GM12878 (cell line): ENCODE results near the gene PPHLN1. TPM values are rescaled to one million over a fixed set of nuclear protein-coding genes. Genes with fewer than 3 reads are reported as not detected.

Source experiments
- BMI1 ChIP-seq: fragments of 450-650 bp; IDR thresholded peaks from 2 replicates; pipeline ENCODE4 v1.6.1; 2016; ENCODE audit warnings: mild to moderate bottlenecking, moderate library complexity, borderline replicate concordance
- CHD2 ChIP-seq: IDR thresholded peaks from 2 replicates; pipeline ENCODE4 v1.6.1; 2011; ENCODE audit warnings: low read depth, low read length, improper control_type of control experiment, borderline replicate concordance
- FOXK2 ChIP-seq: fragments of 450-650 bp; IDR thresholded peaks from 2 replicates; pipeline ENCODE4 v1.6.1; 2017; ENCODE audit warnings: mild to moderate bottlenecking, moderate library complexity
- FOXM1 ChIP-seq: IDR thresholded peaks from 2 replicates; pipeline ENCODE4 v1.6.1; 2012; ENCODE audit warnings: low read depth, mild to moderate bottlenecking, inconsistent platforms, low read length, moderate library complexity
- RELA ChIP-seq: fragments of 450-650 bp; IDR thresholded peaks from 2 replicates; pipeline ENCODE4 v1.8.0; 2014; ENCODE audit warnings: borderline replicate concordance; ENCODE audit not compliant: partially characterized antibody
- SIX5 ChIP-seq: IDR thresholded peaks from 2 replicates; pipeline ENCODE4 v1.6.1; 2011; ENCODE audit warnings: mild to moderate bottlenecking, low read depth, low read length, moderate library complexity; ENCODE audit not compliant: severe bottlenecking
- SMC3 ChIP-seq: IDR thresholded peaks from 2 replicates; pipeline ENCODE4 v1.6.1; 2011; ENCODE audit warnings: low read length, improper control_type of control experiment, borderline replicate concordance
- polyA plus RNA-seq, 11 experiments: library from polyadenylated mRNA; depleted of rRNA in 4 of 11; unstranded in 6 of 11; stranded (reverse) in 5 of 11; fragments of >200 nt; fragmentation: Nextera tagmentation in 4 of 11; fragmentation: Illumina TruSeq in 1 of 11; extraction: Ambion mirVana in 4 of 11; extraction: Trizol in 1 of 11; gene quantifications; 1 replicate in 1 of 11; 2 replicates in 10 of 11; pipeline versions ENCODE4 v1.2.1 to v1.2.3, GENCODE V29; 2011 to 2016; ENCODE audit warnings: inconsistent platforms in 2 of 11, missing spikeins in 2 of 11, low read depth in 1 of 11
- total RNA-seq, 4 experiments: library from RNA; depleted of rRNA in 3 of 4; stranded (reverse); fragments of >200 nt in 3 of 4; fragmentation: Illumina TruSeq in 1 of 4; extraction: Trizol in 1 of 4; gene quantifications; 2 replicates each; pipeline versions ENCODE4 v1.2.1 to v1.2.3, GENCODE V29; 2013 to 2021
- TF ChIP-seq, protein P1 (sequence below): fragments of 450-650 bp; IDR thresholded peaks from 2 replicates; pipeline ENCODE4 v1.6.1; 2017; ENCODE audit warnings: mild to moderate bottlenecking, moderate library complexity

The PPHLN1 gene
- total and polyA plus RNA-seq, 10 of the 15 experiments (the other 5 are each of a cell fraction or from before 2014, with no cell fraction given): 73.6 to 117 (median 92.1) TPM

DNA sequence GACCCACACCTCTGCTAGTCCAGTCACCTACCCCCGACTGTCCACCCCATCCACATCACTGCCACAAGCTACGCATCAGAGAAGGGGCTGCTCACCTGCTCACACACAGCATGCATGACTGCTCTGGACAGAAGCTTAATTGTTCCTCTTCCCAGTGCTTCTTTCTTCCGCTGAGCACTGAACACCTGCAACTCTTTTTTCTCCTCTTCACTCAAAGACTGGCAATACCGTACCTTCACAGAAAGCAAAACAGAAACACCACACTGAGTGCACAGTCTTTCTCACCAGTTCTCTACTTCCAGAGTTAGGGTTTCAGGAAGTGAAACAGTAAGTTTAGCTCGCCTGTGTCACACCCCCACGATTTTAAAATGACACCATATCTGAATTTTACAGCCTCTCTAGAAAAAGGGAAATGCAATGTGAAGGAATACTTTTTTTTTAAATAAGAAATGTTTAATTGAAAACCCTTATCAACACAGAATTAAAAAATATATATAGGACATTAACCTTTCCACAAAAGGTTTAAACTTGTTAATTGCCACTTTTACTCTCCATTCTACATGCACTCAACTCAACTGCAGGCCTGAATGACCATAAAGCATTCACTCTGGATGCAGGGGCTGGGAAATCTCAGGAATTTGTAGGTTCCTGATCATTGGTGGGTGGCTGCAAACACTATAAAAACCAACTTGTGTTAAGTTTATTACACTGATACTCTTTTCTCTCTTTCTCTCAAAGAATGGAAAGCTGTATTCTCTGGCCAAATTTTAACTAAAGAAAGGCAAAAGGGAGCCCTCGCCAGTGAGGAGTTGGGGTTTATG, 143.6 kb downstream of the PPHLN1 start (continued):
- no peak for TF ChIP-seq SMC3
- 0 out of 2 replicates have a peak, but pooled peaks have one; percentile 53 for TF ChIP-seq FOXK2
- TF ChIP-seq SIX5: peak; percentile 5
- no peak for TF ChIP-seq RELA
- no peak for TF ChIP-seq FOXM1
- TF ChIP-seq BMI1: no peak
- TF ChIP-seq CHD2: 0 out of 2 replicates have a peak, but pooled peaks have one; percentile 48
- TF ChIP-seq, protein P1, sequence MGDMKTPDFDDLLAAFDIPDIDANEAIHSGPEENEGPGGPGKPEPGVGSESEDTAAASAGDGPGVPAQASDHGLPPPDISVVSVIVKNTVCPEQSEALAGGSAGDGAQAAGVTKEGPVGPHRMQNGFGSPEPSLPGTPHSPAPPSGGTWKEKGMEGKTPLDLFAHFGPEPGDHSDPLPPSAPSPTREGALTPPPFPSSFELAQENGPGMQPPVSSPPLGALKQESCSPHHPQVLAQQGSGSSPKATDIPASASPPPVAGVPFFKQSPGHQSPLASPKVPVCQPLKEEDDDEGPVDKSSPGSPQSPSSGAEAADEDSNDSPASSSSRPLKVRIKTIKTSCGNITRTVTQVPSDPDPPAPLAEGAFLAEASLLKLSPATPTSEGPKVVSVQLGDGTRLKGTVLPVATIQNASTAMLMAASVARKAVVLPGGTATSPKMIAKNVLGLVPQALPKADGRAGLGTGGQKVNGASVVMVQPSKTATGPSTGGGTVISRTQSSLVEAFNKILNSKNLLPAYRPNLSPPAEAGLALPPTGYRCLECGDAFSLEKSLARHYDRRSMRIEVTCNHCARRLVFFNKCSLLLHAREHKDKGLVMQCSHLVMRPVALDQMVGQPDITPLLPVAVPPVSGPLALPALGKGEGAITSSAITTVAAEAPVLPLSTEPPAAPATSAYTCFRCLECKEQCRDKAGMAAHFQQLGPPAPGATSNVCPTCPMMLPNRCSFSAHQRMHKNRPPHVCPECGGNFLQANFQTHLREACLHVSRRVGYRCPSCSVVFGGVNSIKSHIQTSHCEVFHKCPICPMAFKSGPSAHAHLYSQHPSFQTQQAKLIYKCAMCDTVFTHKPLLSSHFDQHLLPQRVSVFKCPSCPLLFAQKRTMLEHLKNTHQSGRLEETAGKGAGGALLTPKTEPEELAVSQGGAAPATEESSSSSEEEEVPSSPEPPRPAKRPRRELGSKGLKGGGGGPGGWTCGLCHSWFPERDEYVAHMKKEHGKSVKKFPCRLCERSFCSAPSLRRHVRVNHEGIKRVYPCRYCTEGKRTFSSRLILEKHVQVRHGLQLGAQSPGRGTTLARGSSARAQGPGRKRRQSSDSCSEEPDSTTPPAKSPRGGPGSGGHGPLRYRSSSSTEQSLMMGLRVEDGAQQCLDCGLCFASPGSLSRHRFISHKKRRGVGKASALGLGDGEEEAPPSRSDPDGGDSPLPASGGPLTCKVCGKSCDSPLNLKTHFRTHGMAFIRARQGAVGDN: no peak
